Measurements from ENCODE around the gene ABHD16B. TPM values are rescaled to one million over a fixed set of nuclear protein-coding genes. Genes with fewer than 3 reads are reported as not detected.

ABHD16B gene
- total and polyA plus RNA-seq, 2 of the 13 experiments (the other 11 are each of a cell fraction or from before 2014, with no cell fraction given): not detected

DNA sequence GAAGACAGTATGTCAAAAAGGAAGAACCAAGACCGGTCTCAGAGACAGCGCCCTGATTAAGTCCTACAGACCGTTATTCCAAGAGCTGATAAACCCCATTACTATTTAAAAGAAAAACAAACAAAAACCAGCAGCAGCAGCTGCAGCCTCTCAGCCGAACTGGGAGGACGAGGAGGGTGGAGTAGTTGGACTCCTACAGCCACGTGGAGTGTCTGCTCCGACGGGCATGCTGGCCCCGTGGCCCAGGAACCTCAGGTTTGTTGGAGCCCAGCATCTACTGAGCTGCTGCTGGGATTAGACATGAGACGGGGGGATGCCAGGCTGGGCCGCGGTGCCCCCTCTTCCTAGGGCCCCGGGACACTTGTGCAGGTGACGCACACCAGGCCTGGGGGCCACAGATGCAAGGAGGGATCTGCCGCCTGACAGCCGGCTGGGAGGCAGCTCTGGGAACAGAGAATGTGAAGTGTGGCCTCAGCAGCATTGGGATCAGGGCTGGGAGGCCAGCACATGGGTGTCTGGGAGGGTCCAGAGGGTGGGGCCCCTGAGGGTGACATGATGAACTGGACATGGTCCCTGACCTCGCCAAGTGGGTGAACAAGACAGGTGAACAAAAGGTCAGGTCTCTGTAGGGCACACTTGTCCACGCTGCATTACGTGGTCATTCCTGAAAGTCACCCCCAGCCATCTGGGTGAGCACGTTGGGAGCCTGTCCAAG is 27.4 kb upstream of the ABHD16B start (continued):
- TF ChIP-seq ZNF609 (CRISPR knock-in tag; IDR thresholded peaks at IDR 0.05; ENCODE audit: borderline replicate concordance) (peak; percentile 35; the same call in 1 of the 2 replicates), NR1H2 (CRISPR knock-in tag; IDR thresholded peaks at IDR 0.05; ENCODE audit: borderline replicate concordance, low read depth) (no peak), GABPB1 (CRISPR knock-in tag; IDR thresholded peaks at IDR 0.05) (peak; percentile 42; the same call in 1 of the 2 replicates), NFKB2 (CRISPR knock-in tag; IDR thresholded peaks at IDR 0.05; ENCODE audit: borderline replicate concordance) (0 out of 2 replicates have a peak, but pooled peaks have one; percentile 6), FOXA3 (CRISPR knock-in tag; IDR thresholded peaks at IDR 0.05) (no peak), NONO (IDR thresholded peaks at IDR 0.05) (no peak), NONO (CRISPR knock-in tag; conservative IDR thresholded peaks at IDR 0.05) (no peak), ZNF781 (CRISPR knock-in tag; IDR thresholded peaks at IDR 0.05; ENCODE audit: borderline replicate concordance, not compliant biosample characterization) (no peak), THAP7 (CRISPR knock-in tag; IDR thresholded peaks at IDR 0.05) (no peak), FOSL1 (CRISPR knock-in tag; IDR thresholded peaks at IDR 0.05; ENCODE audit: borderline replicate concordance) (no peak), ATF2 (CRISPR knock-in tag; IDR thresholded peaks at IDR 0.05) (no peak), RNF2 (conservative IDR thresholded peaks at IDR 0.05; ENCODE audit: low read depth) (0 out of 2 replicates have a peak, but pooled peaks have one; percentile 29), HES4 (CRISPR knock-in tag; IDR thresholded peaks at IDR 0.05; ENCODE audit: borderline replicate concordance) (no peak; the same call in 1 of the 2 replicates), E2F1 (CRISPR knock-in tag; IDR thresholded peaks at IDR 0.05) (no peak), CEBPB (IDR thresholded peaks at IDR 0.05; ENCODE audit: borderline replicate concordance, low read depth, low read length) (no peak), CENPX (CRISPR knock-in tag; IDR thresholded peaks at IDR 0.05) (no peak), RBAK (CRISPR knock-in tag; IDR thresholded peaks at IDR 0.05) (no peak), FOXP1 (IDR thresholded peaks at IDR 0.05) (no peak), FOXP1 (CRISPR knock-in tag; IDR thresholded peaks at IDR 0.05) (no peak)
- TF ChIP-seq, protein P1, sequence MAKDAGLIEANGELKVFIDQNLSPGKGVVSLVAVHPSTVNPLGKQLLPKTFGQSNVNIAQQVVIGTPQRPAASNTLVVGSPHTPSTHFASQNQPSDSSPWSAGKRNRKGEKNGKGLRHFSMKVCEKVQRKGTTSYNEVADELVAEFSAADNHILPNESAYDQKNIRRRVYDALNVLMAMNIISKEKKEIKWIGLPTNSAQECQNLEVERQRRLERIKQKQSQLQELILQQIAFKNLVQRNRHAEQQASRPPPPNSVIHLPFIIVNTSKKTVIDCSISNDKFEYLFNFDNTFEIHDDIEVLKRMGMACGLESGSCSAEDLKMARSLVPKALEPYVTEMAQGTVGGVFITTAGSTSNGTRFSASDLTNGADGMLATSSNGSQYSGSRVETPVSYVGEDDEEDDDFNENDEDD (CRISPR knock-in tag; IDR thresholded peaks at IDR 0.05; ENCODE audit: borderline replicate concordance): peak; percentile 75; the same call in 1 of the 2 replicates
- TF ChIP-seq, protein P2, sequence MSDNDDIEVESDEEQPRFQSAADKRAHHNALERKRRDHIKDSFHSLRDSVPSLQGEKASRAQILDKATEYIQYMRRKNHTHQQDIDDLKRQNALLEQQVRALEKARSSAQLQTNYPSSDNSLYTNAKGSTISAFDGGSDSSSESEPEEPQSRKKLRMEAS (IDR thresholded peaks at IDR 0.05): peak; percentile 92

Data from HepG2 (cell line).